HepG2 (cell line): Measurements from ENCODE around the gene CARHSP1. TPM values are rescaled to one million over a fixed set of nuclear protein-coding genes. Genes with fewer than 3 reads are reported as not detected.

Experiments used
- AHR ChIP-seq: IDR thresholded peaks from 2 replicates; pipeline ENCODE4 v1.6.1; 2018; ENCODE audit warnings: missing genetic modification reagents, missing compliant biosample characterization
- CTCF ChIP-seq: sonication (generic); formaldehyde crosslinking; IDR thresholded peaks from 2 replicates; pipeline ENCODE4 v1.5.0; 2020; ENCODE audit warnings: mild to moderate bottlenecking, missing genetic modification reagents, moderate library complexity
- HOXA9 ChIP-seq: sonication (generic); formaldehyde crosslinking; IDR thresholded peaks from 2 replicates; pipeline ENCODE4 v1.8.1; 2022; ENCODE audit warnings: missing genetic modification reagents, mild to moderate bottlenecking, moderate library complexity, borderline replicate concordance
- MXD1 ChIP-seq: sonication (generic); formaldehyde crosslinking; IDR thresholded peaks from 2 replicates; pipeline ENCODE4 v1.4.0; 2020; ENCODE audit warnings: mild to moderate bottlenecking, missing genetic modification reagents
- NCOA2 ChIP-seq: sonication (generic); formaldehyde crosslinking; IDR thresholded peaks from 2 replicates; pipeline ENCODE4 v1.8.0; 2022; ENCODE audit warnings: inconsistent platforms
- NR2C2 ChIP-seq: sonication (generic); formaldehyde crosslinking; IDR thresholded peaks from 2 replicates; pipeline ENCODE4 v1.4.0; 2020; ENCODE audit warnings: missing genetic modification reagents, mild to moderate bottlenecking, moderate library complexity, borderline replicate concordance
- PREB ChIP-seq: sonication (generic); formaldehyde crosslinking; IDR thresholded peaks from 2 replicates; pipeline ENCODE4 v1.4.0; 2020; ENCODE audit warnings: missing genetic modification reagents
- REL ChIP-seq: sonication (generic); formaldehyde crosslinking; conservative IDR thresholded peaks from 2 replicates; pipeline ENCODE4 v1.8.0; 2022; ENCODE audit warnings: mild to moderate bottlenecking, missing genetic modification reagents, moderate library complexity
- TIGD3 ChIP-seq: sonication (generic); formaldehyde crosslinking; IDR thresholded peaks from 2 replicates; pipeline ENCODE4 v1.5.1; 2020; ENCODE audit warnings: mild to moderate bottlenecking, missing genetic modification reagents, borderline replicate concordance
- ZFP62 ChIP-seq: sonication (generic); formaldehyde crosslinking; IDR thresholded peaks from 2 replicates; pipeline ENCODE4 v1.4.0; 2020; ENCODE audit warnings: missing genetic modification reagents
- ZKSCAN5 ChIP-seq: sonication (generic); formaldehyde crosslinking; IDR thresholded peaks from 2 replicates; pipeline ENCODE4 v1.5.1; 2020; ENCODE audit warnings: mild to moderate bottlenecking, missing genetic modification reagents
- ZNF121 ChIP-seq: sonication (generic); formaldehyde crosslinking; IDR thresholded peaks from 2 replicates; pipeline ENCODE4 v1.5.0; 2020; ENCODE audit warnings: mild to moderate bottlenecking, missing genetic modification reagents
- ZNF251 ChIP-seq: sonication (generic); formaldehyde crosslinking; IDR thresholded peaks from 2 replicates; pipeline ENCODE4 v1.9.0; 2021; ENCODE audit warnings: mild to moderate bottlenecking, missing genetic modification reagents
- ZNF260 ChIP-seq: sonication (generic); formaldehyde crosslinking; IDR thresholded peaks from 2 replicates; pipeline ENCODE4 v1.4.0; 2020; ENCODE audit warnings: missing genetic modification reagents, low read depth, mild to moderate bottlenecking, borderline replicate concordance
- ZNF275 ChIP-seq: sonication (generic); formaldehyde crosslinking; IDR thresholded peaks from 2 replicates; pipeline ENCODE4 v1.8.0; 2022; ENCODE audit warnings: missing genetic modification reagents, mild to moderate bottlenecking, inconsistent platforms, borderline replicate concordance
- ZNF749 ChIP-seq: sonication (generic); formaldehyde crosslinking; IDR thresholded peaks from 2 replicates; pipeline ENCODE4 v1.8.0; 2022; ENCODE audit warnings: mild to moderate bottlenecking, missing genetic modification reagents, moderate library complexity, borderline replicate concordance
- polyA plus RNA-seq, 8 experiments: library from polyadenylated mRNA; depleted of rRNA in 3 of 8; stranded (reverse) in 7 of 8; unstranded in 1 of 8; fragments of >200 nt; fragmentation: Illumina TruSeq in 4 of 8; extraction: Trizol in 4 of 8; gene quantifications; 2 replicates each; pipeline versions ENCODE4 v1.2.1 to v1.2.3, GENCODE V29; 2011 to 2016; ENCODE audit warnings: low read depth in 4 of 8, missing spikeins in 1 of 8, mixed read lengths in 1 of 8; ENCODE audit not compliant: insufficient read depth in 1 of 8
- total RNA-seq, 5 experiments: library from RNA; depleted of rRNA; stranded (reverse); fragments of >200 nt; fragmentation: Illumina TruSeq; extraction: Trizol; gene quantifications; 2 replicates each; pipeline ENCODE4 v1.2.3, GENCODE V29; 2016; ENCODE audit warnings: low read depth in 1 of 5
- TF ChIP-seq, protein P1 (sequence below): sonication (generic); formaldehyde crosslinking; IDR thresholded peaks from 2 replicates; pipeline ENCODE4 v1.4.0; 2020; ENCODE audit warnings: mild to moderate bottlenecking, missing genetic modification reagents, borderline replicate concordance

CARHSP1 gene
- total and polyA plus RNA-seq, 2 of the 13 experiments (the other 11 are each of a cell fraction or from before 2014, with no cell fraction given) = 173 to 345 TPM

DNA sequence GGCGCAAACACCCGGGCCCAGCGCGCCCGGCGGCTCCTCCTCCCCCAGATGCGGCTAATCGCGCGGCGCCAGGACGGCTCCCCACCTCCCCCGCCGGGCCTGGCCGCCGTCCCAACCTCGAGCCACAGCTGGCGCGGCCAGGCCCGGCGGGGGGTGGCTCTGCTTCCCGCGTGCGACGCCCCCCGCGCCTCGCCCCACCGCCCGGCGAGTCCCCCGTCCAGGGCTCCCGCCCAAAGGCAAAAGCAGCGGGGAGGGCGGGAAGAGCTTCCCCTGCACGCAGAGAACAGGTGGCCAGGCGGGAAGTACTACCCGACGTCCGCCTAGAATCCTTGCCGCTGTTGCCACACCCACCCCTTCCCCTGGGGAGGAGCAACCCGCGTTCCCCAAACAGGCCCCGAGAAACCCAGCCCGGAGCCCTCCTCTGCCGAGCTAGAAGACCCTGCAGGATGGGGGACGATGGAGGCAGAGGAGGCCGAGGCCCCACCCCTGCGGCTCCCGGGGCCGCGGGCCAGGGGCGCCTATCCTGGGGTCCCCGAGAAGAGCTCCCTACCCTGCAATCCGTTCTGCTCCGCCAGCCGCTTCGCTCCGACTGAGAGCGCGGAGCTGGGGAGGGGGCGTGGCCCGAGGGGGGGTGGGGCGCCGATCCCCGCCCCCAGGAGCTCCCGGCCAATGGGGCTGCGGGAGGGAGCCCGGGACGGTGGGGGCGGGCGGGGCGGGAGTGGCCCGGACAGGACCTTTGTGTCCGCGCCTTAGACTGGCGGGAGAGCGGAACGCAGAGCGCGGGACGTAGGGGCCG lies at the start of gene CARHSP1 (continued):
- TF ChIP-seq NR2C2 (no peak; the same call in 1 of the 2 replicates), CTCF (CRISPR knock-in tag) (no peak), MXD1 (CRISPR knock-in tag) (peak; percentile 65; the same call in 1 of the 2 replicates), TIGD3 (CRISPR knock-in tag) (peak; percentile 75; the same call in 1 of the 2 replicates), NCOA2 (CRISPR knock-in tag) (no peak), AHR (CRISPR knock-in tag) (peak; percentile 63; the same call in 1 of the 2 replicates), ZKSCAN5 (CRISPR knock-in tag) (no peak), ZNF121 (CRISPR knock-in tag) (no peak; the same call in 1 of the 2 replicates), PREB (no peak), ZNF251 (CRISPR knock-in tag) (no peak), ZFP62 (CRISPR knock-in tag) (no peak), ZNF749 (CRISPR knock-in tag) (no peak), REL (CRISPR knock-in tag) (peak; percentile 69; the same call in 1 of the 2 replicates), ZNF275 (CRISPR knock-in tag) (no peak; the same call in 1 of the 2 replicates), HOXA9 (CRISPR knock-in tag) (0 out of 2 replicates have a peak, but pooled peaks have one; percentile 38), ZNF260 (CRISPR knock-in tag) (no peak)
- TF ChIP-seq, protein P1, sequence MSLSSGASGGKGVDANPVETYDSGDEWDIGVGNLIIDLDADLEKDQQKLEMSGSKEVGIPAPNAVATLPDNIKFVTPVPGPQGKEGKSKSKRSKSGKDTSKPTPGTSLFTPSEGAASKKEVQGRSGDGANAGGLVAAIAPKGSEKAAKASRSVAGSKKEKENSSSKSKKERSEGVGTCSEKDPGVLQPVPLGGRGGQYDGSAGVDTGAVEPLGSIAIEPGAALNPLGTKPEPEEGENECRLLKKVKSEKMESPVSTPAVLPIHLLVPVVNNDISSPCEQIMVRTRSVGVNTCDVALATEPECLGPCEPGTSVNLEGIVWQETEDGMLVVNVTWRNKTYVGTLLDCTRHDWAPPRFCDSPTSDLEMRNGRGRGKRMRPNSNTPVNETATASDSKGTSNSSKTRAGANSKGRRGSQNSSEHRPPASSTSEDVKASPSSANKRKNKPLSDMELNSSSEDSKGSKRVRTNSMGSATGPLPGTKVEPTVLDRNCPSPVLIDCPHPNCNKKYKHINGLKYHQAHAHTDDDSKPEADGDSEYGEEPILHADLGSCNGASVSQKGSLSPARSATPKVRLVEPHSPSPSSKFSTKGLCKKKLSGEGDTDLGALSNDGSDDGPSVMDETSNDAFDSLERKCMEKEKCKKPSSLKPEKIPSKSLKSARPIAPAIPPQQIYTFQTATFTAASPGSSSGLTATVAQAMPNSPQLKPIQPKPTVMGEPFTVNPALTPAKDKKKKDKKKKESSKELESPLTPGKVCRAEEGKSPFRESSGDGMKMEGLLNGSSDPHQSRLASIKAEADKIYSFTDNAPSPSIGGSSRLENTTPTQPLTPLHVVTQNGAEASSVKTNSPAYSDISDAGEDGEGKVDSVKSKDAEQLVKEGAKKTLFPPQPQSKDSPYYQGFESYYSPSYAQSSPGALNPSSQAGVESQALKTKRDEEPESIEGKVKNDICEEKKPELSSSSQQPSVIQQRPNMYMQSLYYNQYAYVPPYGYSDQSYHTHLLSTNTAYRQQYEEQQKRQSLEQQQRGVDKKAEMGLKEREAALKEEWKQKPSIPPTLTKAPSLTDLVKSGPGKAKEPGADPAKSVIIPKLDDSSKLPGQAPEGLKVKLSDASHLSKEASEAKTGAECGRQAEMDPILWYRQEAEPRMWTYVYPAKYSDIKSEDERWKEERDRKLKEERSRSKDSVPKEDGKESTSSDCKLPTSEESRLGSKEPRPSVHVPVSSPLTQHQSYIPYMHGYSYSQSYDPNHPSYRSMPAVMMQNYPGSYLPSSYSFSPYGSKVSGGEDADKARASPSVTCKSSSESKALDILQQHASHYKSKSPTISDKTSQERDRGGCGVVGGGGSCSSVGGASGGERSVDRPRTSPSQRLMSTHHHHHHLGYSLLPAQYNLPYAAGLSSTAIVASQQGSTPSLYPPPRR (CRISPR knock-in tag) = no peak; the same call in 1 of the 2 replicates
